HG03060 (cell line): Measurements from ENCODE around the gene SERPINB8.

Source experiments
- ATAC-seq: cut with Tn5 transposase; IDR thresholded peaks from one replicate; pipeline ENCODE4 v1.9.1; 2021; ENCODE audit warnings: low read depth, moderate number of reproducible peaks; ENCODE audit not compliant: unreplicated experiment

SERPINB8 gene

DNA sequence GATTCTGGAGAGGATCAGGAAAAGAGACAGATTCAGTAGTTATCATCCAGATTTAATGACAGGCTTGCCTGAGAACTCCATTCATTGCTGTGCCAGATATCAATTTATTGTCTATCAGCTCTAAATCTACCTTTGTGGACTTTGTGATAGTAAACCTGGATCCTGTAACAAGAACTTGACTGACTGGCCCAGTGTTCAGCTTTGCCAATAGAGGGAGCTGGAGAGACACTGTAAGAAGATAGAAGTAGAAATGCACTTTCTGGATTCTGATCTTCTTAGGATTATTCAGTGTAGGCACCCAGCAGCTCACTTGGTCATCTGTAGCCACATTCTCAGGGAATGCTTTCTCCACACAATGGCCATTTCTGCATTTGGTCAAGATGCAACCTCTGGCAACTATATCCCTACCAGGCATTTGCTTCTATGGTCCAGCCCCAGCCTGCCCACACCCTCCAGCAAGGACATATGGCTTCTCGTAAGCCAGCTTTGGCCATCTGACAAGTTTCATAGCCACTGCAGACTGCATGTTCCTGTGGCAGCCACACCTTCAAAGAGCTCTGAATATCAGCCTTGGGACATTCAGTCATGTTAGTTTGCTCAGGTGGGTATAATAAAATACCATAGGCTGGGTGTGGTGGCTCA lies 6.1 kb upstream of the SERPINB8 start:
- no peak for ATAC-seq

- no peak for ATAC-seq
These were observed 5.0 kb upstream of the SERPINB8 start for GRCh38 chr18:63964908-63965307.

DNA sequence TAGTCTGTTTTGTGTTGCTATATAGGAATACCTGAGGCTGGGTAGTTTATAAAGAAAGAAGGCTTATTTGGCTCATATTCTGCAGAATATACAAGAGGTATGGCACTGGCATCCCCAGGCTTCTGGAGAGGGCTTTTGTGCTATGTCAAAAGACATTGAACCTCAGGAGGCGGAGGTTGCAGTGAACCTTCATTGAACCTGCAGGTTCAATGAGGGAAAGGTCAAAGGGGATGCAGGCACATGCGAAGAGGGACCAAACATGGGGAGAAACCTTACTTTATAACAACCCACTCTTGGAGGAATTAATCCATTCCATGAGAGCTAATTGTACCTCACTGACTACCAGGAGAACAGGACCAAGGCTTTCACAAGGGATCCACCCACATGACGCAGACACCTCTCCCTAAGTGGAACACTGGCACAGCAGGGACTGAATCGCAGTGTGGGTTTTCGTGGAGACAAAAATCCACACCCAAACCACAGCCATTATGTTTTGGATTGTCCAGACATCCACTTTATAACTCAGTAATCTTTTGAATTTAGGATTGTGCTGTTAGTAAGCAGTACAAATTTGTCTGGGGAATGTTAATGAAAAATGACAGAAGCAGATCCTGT lies 4.1 kb upstream of the SERPINB8 start:
- ATAC-seq = no peak

DNA sequence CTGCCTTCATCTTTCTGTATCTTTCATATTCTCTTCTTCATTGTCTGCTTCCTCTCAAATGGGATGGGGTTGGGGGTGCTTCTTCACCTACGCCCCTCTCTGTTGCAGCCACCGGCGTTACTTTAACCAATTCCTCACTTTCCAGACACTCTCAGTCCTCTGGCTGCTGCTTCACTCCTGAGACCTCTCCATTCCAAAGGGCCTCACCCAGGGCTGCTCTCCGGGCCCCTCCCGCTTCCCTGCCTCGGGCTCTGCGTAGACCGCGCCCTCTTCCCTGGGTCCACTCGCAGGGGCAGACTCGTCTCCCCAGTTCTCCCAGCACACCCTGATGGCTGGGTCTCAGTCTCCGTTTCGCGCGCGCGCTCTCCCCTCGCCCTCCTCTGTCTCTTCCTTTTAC lies 926 bp downstream of the SERPINB8 start:
- ATAC-seq = no peak

DNA sequence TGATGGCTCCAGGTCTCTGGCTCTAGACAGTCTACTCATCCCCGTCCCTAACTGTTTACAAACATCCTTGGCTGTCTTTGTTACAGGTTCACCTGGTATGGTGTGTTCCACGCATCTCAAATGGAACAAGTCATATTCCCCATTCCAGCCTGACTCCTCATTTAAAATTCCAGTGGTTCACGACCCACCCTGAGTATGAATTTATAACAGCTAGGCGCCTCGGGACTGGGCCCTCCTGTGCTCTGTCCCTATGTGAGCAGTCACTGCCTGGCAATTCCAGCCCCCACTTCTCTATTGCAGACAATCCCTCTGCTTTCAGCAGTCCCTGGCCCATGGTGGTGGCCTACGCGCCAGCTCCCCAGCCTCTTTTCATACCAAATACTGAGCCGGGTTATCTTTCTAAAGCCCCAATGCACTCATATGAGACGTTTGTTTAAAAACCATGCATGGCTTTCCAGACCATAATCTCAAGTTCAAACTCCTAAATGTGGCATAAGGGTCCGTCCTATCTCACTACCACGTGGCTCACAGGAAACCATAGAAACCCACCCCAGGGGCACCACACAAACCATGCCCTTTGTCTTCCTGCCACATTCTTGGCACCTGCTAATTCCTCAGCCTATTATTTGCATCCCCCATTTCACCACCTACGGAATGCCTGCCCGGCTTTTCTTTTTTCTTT lies 1.6 kb downstream of the SERPINB8 start:
- no peak for ATAC-seq

GRCh38 chr18:63972002-63972376 lies 2.1 kb downstream of the SERPINB8 start:
- ATAC-seq = no peak

GRCh38 chr18:63974991-63975390 lies 5.1 kb downstream of the SERPINB8 start:
- no peak for ATAC-seq

GRCh38 chr18:63975628-63976027 lies 5.7 kb downstream of the SERPINB8 start:
- ATAC-seq = no peak

GRCh38 chr18:63977040-63977439 lies 7.2 kb downstream of the SERPINB8 start:
- no peak for ATAC-seq

- peak; percentile 69 for ATAC-seq
These were observed 9.6 kb downstream of the SERPINB8 start for GRCh38 chr18:63979409-63979920.

GRCh38 chr18:63980027-63980426 lies 10.1 kb downstream of the SERPINB8 start:
- no peak for ATAC-seq

- no peak for ATAC-seq
These were observed 11.1 kb downstream of the SERPINB8 start for GRCh38 chr18:63980896-63981460.

DNA sequence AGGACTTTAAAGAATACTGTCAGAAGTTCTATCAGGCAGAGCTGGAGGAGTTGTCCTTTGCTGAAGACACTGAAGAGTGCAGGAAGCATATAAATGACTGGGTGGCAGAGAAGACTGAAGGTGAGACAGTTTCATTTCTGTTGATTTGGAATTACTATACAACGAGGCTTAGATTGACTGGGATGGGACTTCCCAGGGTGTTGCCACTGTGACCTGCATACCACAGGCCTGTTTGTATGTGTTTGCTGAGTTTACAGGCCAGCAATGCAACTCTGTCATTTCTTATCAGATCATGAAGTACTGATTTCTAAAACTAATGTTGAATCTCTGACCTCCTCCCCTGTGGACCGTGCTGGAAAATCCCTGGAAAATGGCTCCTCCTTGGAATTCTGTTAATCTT lies 11.8 kb downstream of the SERPINB8 start:
- no peak for ATAC-seq

DNA sequence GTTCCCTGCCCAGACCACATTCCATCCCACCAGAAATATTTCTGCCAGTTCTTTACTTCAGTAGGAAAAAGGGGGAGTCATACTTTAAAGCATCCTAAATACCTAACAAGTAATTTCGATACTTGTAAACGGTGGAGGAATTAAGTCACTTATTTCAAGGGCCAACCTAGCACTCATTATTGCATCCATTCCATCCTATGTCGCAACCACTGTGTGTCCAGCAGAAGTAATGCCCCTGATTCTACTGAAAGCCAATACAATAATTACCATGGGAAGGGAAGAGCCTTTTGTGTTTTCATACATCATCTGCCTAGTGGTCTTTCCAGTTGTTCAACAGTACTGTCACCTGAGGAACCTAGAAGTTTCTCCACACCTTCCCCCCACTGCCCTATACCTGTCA lies 12.5 kb downstream of the SERPINB8 start:
- ATAC-seq = no peak

DNA sequence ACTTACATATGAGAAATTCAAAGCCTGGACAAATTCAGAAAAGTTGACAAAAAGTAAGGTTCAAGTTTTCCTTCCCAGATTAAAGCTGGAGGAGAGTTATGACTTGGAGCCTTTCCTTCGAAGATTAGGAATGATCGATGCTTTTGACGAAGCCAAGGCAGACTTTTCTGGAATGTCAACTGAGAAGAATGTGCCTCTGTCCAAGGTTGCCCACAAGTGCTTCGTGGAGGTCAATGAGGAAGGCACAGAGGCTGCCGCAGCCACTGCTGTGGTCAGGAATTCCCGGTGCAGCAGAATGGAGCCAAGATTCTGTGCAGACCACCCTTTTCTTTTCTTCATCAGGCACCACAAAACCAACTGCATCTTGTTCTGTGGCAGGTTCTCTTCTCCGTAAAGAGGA lies 17.0 kb downstream of the SERPINB8 start:
- no peak for ATAC-seq

DNA sequence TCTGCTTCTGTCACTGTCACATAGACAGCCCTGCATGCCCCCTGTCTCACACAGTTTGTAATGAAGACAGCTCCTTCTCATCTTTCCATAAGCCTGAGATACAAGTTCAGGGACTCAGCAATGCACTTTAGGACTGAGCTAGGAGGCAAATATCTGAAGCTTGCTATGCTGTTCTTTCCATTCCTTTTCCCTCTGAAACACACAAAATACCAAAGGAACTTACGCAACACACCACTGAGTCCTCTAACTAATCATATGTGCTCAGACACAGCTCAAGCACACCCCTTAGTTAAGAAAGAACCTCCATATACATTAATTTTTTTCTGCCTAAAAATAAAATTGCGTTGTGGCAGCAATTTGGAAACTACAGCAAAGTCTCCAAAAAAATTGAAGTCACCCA lies 17.9 kb downstream of the SERPINB8 start:
- no peak for ATAC-seq

DNA sequence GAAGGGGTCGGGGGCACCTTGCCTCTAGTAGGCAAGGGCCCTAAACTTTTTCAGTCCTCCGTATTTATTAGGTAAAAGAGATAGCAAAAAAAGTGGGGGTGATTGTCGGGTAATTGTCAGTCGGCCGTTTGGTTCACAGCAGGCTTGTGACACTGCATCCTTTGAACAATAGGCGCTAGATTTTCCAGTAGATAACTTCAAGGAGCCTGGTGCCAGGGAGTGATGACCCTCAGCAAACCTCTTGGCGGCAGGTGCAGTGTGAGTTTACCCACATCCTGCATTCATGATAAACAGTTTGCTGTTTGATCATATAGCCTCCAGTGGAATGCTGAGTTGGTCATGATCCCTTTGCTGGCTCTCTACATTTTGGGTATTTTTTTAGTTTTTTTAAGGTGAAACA lies 22.9 kb downstream of the SERPINB8 start:
- no peak for ATAC-seq

DNA sequence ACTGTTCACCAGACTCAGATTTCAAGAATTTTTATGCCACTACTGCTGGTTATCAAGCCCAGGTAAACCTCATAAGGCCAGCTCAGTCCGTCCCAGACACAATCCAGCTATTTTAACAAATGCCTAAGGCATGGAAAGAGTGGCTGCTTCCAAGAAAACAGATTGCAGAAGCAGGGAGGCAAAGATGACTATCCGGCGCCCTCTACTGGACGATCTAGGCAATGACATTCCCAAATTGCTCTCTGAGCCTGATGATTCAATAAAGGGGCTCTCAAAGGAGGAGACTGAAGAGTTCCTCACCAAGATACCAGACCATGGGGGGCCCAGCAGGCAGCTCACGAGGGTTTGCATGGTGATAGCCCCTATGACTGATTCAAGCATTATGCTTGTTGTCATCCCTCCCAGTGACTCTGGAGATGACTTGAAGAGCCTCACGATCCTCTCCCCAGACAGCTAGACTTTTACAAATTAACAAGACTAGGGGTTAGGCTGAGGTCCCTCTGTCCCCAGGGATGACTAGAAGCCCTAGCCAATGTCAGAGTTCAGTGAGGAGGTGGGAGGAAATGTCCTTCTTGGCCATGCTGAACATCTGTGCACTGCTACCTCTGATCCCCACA lies 25.0 kb downstream of the SERPINB8 start:
- no peak for ATAC-seq

DNA sequence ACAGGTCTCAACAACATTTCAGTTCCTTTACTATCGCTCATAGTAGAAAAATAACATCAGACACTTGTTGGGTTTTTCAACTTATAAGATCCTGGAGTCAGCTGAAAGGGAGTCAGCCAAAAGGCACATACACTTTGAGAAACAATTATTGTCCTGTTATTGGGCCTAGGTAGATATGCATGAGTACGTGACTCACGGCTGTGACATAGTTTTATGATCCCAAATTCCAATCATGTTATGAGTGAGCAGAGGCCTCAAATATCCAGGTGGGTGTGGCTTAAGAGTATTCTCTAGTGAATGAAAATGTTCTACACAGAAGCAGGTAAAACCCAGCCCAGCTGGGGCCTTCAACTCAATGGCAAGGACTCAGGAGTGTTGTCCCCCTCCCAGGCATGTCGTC lies 27.2 kb downstream of the SERPINB8 start:
- no peak for ATAC-seq

DNA sequence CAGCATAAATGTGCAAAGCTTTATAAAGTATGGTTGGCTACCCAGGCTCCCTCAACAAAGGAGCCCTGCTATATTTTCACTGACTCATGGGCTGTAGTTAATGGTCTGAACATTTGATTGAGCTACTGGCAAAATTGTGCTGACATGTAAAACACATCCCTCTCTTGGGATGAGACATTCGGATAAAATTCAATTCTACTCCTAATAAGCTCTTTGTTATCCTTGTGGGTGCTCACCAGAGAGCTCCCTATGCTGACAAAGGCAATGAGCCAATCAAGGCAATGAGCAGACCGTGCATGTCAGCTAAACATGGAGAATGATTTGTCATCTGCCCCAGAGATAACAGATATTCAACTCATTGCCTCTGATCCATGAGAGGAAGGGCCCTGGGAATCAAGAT lies 27.7 kb downstream of the SERPINB8 start:
- ATAC-seq = no peak

GRCh38 chr18:63999871-64000270 lies 30.0 kb downstream of the SERPINB8 start:
- no peak for ATAC-seq
